ENCODE results near the gene SOX11. TPM values are rescaled to one million over a fixed set of nuclear protein-coding genes. Genes with fewer than 3 reads are reported as not detected.
"Not testable (repeated sequence)": the region's sequence is repeated elsewhere in the genome, so short reads cannot be mapped to it uniquely, and the experiment has no call there.

Gene SOX11
- total RNA-seq, 1 experiment from 2014 or later, result not detected

DNA sequence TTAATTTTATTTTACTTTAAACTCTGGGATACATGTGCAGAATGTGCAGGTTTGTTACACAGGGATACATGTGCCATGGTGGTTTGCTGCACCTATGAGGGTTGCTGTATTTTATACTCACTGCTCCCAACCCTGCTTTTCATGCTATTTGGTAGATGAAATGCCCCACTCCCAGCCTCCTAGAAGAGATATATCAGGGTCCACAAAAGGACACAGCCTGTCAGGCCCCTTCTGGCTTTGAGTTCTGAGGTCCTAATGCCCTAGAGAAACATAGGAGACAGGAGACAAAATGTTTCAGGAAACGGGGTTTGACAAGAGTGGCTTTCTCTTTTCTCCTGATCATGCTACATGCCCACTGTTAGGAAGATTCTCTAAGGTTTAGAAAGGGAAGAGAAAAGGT is 27.1 kb upstream of the SOX11 start:
- ChIA-PET CTCF (no interaction called here), POLR2A (ENCODE audit: unreplicated experiment) (no interaction called here)
- H3K27ac ChIP-seq (ENCODE audit: low read length), result no peak overlapping the region
- H3K4me1 ChIP-seq (ENCODE audit: insufficient read depth, low read length), result no peaks in the 10 kb centered on the region
- H3F3A ChIP-seq (ENCODE audit: low read length, unreplicated experiment), result no peaks in the 10 kb centered on the region
- no peak for TF ChIP-seq EZH2 (IDR thresholded peaks at IDR 0.05; ENCODE audit: low read length, unreplicated experiment)
- TF ChIP-seq, protein P1, sequence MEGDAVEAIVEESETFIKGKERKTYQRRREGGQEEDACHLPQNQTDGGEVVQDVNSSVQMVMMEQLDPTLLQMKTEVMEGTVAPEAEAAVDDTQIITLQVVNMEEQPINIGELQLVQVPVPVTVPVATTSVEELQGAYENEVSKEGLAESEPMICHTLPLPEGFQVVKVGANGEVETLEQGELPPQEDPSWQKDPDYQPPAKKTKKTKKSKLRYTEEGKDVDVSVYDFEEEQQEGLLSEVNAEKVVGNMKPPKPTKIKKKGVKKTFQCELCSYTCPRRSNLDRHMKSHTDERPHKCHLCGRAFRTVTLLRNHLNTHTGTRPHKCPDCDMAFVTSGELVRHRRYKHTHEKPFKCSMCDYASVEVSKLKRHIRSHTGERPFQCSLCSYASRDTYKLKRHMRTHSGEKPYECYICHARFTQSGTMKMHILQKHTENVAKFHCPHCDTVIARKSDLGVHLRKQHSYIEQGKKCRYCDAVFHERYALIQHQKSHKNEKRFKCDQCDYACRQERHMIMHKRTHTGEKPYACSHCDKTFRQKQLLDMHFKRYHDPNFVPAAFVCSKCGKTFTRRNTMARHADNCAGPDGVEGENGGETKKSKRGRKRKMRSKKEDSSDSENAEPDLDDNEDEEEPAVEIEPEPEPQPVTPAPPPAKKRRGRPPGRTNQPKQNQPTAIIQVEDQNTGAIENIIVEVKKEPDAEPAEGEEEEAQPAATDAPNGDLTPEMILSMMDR (conservative IDR thresholded peaks at IDR 0.05; ENCODE audit: low read depth, low read length), result no peak
- no peak for TF ChIP-seq EZH2phosphoT487 (IDR thresholded peaks at IDR 0.05; ENCODE audit: borderline replicate concordance, low read length)
- H3K36me3 ChIP-seq (ENCODE audit: low read depth, low read length), result no peaks in the 10 kb centered on the region
- no peak overlapping the region for H2AFZ ChIP-seq (ENCODE audit: low read length)
- BruUV-seq (replicated peaks), result no TSS peak
- no peaks in the 10 kb centered on the region for H3K9me3 ChIP-seq (ENCODE audit: low read length)
- no peaks in the 10 kb centered on the region for H3K9me2 ChIP-seq (replicated peaks; ENCODE audit: low read length)
- no peaks in the 10 kb centered on the region for H3K79me2 ChIP-seq (ENCODE audit: low read length)
- intact Hi-C loops (cut with micrococcal nuclease), result no loop called here
- ATAC-seq, result no peak
- H4K20me1 ChIP-seq (ENCODE audit: low read length), result no peaks in the 10 kb centered on the region
- no peaks in the 10 kb centered on the region for H3K27me3 ChIP-seq (ENCODE audit: low read length)
- no peak overlapping the region for H3K4me2 ChIP-seq (ENCODE audit: low read length)
- no peak for DNase-seq
- no peak overlapping the region for H3K4me3 ChIP-seq (ENCODE audit: low read length)
- no peak overlapping the region for H3K9ac ChIP-seq (ENCODE audit: low read length)

DNA sequence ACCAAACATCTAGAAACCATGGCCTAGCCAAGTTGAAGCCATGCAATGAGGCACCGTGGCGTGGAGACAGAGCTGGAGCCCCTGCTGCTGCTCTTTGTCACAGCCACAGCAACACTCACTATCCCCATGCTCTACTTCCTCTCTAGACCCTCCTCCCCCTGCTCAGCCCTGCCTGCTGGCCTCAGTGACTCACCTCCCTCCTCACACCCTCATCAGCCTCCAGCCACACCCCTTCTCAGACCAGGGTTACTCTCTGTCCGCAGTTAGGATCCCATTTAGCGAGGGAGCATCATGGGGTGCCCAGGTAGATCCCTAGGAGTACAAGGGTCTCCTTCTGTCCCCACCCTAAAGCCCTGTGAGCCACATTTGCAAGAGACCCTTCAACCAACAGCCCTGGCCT is 25.4 kb upstream of the SOX11 start:
- BruUV-seq (replicated peaks), result no TSS peak
- Histone ChIP-seq H3K27me3 (ENCODE audit: low read length) (no peaks in the 10 kb centered on the region), H3K4me3 (ENCODE audit: low read length) (no peak overlapping the region), H3K9ac (ENCODE audit: low read length) (no peak overlapping the region), H2AFZ (ENCODE audit: low read length) (no peak overlapping the region), H4K20me1 (ENCODE audit: low read length) (no peaks in the 10 kb centered on the region), H3K36me3 (ENCODE audit: low read depth, low read length) (no peaks in the 10 kb centered on the region), H3K4me1 (ENCODE audit: insufficient read depth, low read length) (no peaks in the 10 kb centered on the region), H3K9me2 (replicated peaks; ENCODE audit: low read length) (no peaks in the 10 kb centered on the region), H3F3A (ENCODE audit: low read length, unreplicated experiment) (no peaks in the 10 kb centered on the region), H3K27ac (ENCODE audit: low read length) (no peak overlapping the region), H3K79me2 (ENCODE audit: low read length) (no peaks in the 10 kb centered on the region), H3K9me3 (ENCODE audit: low read length) (no peaks in the 10 kb centered on the region), H3K4me2 (ENCODE audit: low read length) (no peak overlapping the region)
- no peak for ATAC-seq
- TF ChIP-seq EZH2phosphoT487 (IDR thresholded peaks at IDR 0.05; ENCODE audit: borderline replicate concordance, low read length) (no peak), EZH2 (IDR thresholded peaks at IDR 0.05; ENCODE audit: low read length, unreplicated experiment) (no peak)
- TF ChIP-seq, protein P1 (conservative IDR thresholded peaks at IDR 0.05; ENCODE audit: low read depth, low read length), result no peak
- POLR2A ChIA-PET (ENCODE audit: unreplicated experiment), result no interaction called here
- intact Hi-C loops (cut with micrococcal nuclease), result no loop called here
- DNase-seq, result no peak
- CTCF ChIA-PET, result no interaction called here

DNA sequence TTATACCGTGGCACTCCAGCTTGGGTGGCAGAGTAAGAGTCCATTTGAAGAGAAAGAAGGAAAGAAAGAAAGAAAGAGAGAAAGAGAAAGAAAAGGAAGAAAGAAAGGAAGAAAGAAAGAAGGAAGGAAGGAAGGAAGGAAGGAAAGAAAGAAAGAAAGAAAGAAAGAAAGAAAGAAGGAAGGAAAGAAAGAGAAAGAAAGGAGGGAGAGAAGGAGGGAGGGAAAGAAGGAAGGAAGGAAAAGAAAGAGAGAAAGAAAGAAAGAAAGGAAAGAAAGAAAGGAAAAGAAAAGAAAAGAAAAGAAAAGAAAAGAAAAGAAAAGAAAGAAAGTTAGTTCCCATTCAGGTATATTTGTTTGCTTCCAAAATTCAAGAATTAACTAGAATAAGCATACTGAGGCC is 24.5 kb upstream of the SOX11 start:
- H3K27ac ChIP-seq (ENCODE audit: low read length); H2AFZ ChIP-seq (ENCODE audit: low read length); H3K79me2 ChIP-seq (ENCODE audit: low read length); H3K9ac ChIP-seq (ENCODE audit: low read length); POLR2A ChIA-PET (ENCODE audit: unreplicated experiment); DNase-seq; intact Hi-C loops (cut with micrococcal nuclease); H3K4me1 ChIP-seq (ENCODE audit: insufficient read depth, low read length); H3K9me2 ChIP-seq (replicated peaks; ENCODE audit: low read length); BruUV-seq (replicated peaks); H4K20me1 ChIP-seq (ENCODE audit: low read length); ATAC-seq; H3K36me3 ChIP-seq (ENCODE audit: low read depth, low read length); H3K9me3 ChIP-seq (ENCODE audit: low read length); H3K4me3 ChIP-seq (ENCODE audit: low read length); H3F3A ChIP-seq (ENCODE audit: low read length, unreplicated experiment); H3K4me2 ChIP-seq (ENCODE audit: low read length); CTCF ChIA-PET; H3K27me3 ChIP-seq (ENCODE audit: low read length): not testable (repeated sequence)
